DMS 273 (cell line): ENCODE data around the gene DYNC1LI1.
"Not testable (repeated sequence)": the region's sequence is repeated elsewhere in the genome, so short reads cannot be mapped to it uniquely, and the experiment has no call there.

Source experiments
- DNase-seq: peaks from one replicate; lab custom pipeline; 2025; ENCODE audit not compliant: unreplicated experiment; lab: John Stamatoyannopoulos, UW

DYNC1LI1 gene

DNA sequence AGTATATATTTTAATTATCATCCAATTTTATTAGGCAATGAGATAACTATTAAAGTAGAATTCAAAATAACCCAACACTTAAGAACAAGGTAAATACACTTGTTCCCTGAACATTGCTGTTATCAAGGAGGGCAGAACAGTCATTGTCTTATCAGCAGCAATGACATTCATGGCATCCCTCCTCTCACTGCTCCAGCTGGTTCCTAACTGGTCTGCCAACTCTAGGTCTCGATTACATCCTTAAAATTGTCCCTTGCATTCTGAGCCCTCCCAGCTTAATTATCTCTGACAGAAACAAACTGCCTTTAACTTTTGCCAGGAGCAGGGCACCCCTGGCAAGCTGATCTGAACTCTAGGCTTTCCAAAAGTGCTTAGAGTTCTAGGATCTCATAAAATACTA, 14.0 kb upstream of the DYNC1LI1 start:
- DNase-seq: peak; percentile 80

DNA sequence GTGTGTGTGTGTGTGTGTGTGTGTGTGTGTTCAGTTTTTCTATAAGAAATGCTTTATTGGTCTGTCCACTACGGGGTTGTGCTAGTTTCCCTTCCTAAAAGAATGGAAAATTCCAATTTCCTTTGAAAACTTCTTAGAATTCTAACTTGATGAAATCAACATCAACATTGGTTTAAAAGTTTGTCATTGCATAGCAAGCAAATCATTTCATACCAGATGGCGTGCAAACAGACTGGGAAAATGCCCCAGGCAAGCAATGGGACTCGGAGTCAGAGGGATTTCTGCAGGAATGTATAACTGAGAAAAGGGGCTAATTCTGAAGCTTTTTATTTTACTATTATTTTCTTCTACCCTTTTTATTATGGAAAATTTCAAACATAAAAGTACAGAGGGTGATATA, 13.1 kb upstream of the DYNC1LI1 start:
- peak; percentile 8 for DNase-seq

DNA sequence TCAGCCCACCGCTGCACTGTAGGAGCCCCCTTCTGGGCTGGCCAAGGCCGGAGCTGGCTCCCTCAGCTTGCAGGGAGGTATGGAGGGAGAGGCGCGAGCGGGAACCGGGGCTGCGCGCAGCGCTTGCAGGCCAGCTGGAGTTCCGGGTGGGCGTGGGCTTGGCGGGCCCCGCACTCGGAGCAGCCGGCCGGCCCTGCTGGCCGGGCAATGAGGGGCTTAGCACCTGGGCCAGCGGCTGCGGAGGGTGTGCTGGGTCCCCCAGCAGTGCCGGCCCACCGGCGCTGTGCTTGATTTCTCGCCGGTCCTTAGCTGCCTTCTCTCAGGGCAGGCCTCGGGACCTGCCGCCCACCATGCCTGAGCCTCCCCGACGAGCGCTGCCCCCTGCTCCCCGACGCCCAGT, 8.0 kb upstream of the DYNC1LI1 start:
- not testable (repeated sequence) for DNase-seq

DNA sequence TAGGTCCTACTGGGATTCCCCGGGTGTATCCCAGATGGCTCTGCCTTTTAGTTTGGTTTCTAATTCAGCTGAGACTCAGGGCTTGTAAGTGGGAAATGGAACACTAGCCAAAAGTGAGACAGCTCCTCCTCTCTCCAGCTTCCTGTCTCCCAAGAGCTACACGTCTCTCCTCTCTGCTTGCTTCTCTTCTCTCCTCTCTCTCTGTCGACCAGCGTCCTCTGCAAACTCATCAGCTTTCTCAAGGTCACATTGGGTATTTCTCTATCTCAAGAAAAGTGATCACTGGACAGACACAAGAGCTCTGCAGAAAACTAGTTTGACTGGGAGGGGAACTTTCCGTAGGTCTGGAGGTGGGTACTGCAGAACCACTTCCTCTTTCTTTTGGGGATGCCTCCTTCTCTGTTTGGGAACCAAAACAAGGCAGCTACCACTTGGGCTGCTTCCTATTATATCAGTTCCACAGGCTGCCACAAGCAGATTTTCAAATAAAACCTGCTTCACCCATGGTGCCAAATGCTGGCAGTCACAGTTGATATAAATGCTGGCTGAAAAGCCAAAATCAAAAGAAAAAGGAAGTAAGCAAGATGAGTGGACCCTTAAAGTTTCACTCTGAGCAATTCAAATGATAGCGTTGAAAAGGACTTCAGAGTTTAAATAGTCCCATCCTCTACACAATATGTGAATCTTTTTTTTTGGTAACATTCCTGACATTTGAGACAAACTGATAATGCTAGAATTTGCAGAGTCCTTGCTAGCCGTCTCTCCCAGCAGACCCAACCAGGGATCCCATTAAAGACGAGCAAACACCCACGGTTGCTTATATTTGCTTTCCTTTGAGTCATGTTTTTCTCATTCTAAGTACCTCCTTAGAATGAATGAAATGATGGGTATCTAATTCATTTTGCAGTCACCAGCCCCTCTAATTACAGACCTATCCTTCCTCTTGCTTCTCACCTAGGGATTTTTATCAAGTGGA, 7.2 kb upstream of the DYNC1LI1 start:
- peak; percentile 71 for DNase-seq

DNA sequence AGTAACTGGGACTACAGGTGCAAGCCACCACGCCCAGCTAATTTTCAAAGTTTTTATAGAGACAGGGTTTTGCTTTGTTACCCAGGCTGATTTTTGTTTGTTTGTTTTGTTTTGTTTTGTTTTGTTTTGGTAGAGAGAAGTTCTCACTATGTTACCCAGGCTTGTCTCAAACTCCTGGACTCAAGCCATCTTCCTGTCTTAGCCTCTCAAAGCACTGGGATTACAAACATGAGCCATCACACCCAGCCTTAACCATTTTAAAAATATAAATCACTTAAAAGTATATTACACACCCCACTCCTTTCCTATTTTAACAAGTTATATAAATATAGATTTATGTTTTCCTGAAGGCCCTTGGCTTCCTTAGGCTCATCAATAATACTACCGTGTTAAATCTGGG, 6.5 kb upstream of the DYNC1LI1 start:
- DNase-seq: peak; percentile 53

DNA sequence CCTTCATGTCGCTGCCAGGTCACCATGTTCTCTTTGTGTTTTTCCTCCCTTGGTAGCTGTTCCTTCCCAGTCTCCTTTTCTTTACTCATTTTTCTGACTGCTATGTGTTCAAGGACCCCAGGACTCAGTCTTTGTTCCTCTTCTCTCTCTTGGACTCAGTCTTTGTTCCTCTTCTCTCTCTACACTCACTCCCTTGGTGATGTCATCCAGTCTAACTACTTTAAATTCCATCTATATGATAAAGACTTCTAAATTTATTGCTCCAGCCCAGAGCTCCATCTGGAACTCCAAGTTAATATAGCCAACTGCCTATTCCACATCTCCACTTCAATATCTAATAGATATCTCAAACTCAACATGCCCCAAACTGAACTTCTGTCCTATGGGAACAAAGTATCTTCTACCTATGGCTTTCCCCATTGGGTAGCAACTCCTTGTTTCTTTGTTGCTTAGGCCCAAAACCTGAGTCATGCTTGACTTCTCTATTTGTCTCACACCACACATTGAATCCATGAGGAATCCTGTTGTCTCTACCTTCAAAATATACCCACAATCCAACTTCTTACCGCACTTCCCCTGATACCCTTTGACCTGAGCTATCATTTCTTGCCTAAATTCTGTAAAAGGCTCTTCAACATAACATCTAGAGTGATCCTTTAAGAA, 4.9 kb upstream of the DYNC1LI1 start:
- DNase-seq: peak; percentile 48

DNA sequence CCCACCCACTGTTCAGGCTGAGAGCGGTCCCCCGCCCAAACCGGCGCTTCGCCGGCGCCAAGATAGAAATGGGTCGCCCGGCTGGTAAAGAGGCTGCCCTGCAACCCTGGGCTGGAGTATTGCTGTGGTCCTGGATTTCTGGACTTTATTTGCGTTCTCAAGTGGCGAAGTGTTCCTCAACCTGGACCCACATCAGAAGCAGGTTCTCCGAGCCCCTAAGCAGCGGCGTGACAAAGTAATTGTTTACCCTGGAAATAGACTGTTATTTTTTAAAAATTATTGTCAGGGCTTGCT, 481 bp upstream of the DYNC1LI1 start:
- peak; percentile 88 for DNase-seq

DNA sequence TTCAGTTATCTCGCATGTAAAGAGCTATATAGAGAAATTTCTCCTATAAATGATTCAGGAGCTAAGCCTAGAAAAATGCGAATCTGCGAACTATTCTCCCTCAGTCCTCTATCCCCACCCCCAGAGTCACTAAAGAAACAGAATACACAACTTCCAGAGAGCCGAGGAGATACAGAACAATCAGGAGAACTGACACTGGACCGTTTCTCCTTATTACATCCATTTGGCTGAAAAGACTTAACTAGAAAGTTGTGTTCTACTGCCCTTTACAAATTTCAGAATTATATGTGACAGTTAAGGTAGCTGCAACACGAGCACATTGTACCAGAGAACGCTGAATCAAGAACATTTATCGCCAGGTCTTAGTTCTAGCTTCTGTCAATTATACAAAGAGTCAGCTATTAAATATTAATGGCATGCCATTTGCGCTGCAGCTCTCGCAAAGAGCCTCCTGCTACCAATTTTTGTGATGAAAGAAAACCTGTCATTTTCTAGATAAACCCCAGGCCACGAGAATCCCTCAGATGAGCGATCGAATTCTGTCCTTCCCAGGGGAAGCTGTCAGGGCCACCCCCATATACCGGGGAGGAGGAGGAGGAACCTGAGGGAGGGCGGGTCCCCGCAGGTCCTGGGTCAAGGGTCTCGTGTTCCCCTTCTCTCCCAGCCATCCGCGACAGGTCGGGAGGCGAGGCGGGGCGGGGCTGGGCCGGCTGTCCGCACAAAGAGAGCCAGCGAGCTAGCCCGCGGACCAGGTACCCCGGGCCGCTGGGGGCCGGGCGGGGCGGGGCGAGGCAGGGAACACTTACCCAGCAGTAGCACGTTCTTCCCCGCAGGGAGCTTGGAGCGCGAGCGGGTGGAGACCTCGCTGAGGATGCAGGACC, 878 bp downstream of the DYNC1LI1 start:
- peak; percentile 75 for DNase-seq

DNA sequence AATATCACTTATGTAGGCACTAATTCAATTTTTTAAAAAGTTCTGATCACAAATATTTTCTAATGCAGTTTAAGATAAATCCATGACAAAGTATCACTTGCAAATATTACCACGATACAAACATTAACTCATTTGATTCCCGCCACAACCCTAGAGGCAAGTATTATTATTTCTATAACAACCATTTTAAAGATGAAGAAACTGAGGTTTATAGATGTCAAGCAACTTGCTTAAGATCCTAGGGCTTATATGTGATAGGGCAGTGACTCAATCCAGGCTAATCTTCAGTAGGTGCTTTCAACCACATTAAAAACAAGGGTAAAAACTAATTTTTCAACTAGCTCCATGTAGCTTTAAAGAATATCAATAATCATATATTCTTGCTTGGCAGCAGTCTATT, 1.7 kb downstream of the DYNC1LI1 start:
- DNase-seq: no peak

DNA sequence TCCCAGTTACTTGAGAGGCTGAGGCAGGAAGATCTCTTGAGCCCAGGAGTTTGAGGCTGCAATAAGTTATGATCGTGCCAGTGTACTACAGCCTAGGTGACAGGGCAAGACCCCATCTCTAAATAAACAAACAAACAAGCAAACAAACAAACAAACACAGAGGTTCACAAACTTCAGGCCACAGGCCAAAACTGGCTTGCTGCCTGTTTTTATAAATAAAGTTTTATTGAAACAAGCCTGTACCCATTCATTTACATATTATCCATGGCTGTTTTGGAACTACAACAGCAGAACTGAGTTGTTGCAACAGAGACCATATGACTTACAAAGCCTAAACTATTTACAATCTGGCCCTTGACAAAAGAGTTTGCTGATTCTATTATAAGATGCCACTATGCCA, 6.5 kb downstream of the DYNC1LI1 start:
- no peak for DNase-seq

DNA sequence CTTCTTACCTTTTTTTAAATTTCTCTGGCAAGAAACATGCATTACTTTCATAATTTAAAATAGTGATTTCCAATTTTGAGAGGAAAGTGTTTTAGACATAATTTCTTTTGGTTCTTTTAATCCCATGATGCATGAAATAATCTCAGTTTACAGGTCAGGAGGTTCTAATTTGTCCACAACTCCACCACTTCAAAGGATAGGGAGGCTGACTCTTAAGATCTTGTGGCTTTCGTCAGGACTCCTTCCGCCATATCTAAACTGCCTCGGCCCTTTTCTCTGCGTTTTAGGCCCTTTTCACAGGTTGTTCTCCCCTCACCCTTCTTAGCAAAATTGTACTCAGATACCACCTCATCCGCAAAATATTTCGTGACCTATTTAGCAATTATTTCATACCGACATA, 8.0 kb downstream of the DYNC1LI1 start:
- DNase-seq: no peak

DNA sequence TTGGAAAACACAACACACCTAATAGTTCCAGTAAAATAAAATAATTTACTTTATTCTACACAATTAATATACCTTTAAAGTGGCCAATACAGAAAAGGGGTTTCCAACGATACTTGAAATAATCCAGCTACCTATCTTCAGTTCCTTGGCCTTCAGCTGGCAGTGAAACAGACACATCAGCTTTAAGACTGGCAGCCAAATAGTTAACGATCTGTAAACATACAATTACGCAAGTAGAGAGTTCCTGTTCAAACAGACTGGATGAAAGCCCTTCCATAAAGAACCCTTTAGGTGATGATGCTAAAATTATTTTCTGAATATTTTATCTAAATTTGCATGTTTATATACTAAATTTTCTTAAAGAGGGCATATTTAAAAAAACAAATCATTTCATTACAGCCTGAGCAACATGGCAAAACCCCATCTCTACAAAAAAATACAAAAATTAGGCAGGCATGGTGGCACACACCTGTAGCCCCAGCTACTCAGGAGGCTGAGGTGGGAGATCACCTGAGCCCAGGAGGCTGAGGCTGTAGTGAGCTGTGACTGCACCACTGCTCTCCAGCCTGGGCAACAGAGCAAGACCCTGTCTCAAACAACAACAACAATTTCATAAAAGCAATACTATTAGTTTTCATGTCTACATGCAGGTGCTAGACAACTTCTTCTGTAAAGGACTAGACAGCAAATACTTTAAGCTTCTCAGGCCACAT, 12.9 kb downstream of the DYNC1LI1 start:
- DNase-seq: no peak

DNA sequence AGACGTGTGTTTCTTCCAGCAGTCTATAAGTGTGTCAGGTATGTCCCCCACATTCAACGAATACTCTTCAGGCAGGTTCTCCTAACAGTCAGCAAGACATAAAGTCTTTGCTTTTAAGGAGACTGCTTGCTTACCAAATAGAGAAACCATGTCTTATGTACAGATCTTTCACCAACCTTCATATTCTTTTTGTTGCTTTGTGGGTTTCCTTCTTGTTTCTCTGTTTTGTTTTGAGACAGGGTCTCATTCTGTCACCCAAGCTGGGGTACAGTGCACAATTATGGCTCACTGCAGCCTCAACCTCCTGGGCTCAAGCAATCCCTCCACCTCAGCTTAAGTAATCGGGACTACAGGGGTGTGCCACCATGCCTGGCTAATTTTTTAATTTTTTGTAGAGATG, 14.3 kb downstream of the DYNC1LI1 start:
- no peak for DNase-seq

DNA sequence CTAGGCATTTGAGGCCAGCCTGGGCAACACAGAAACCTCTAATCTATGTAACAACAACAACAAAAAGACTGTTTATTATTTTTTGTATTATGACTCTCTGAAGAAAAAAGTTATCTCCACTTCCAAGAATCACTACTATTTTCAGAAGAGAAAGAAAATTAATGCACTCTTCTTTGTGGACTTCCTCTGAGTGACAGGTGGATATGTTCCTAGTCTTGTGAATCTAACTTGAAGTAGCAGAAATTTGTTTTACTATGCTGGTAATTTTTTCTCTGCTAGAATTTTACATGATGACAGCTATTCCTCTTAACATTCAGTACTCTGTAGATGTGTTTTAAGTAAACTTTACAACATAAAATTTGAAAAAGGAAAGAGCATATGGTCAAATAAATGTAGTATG, 16.7 kb downstream of the DYNC1LI1 start:
- no peak for DNase-seq

DNA sequence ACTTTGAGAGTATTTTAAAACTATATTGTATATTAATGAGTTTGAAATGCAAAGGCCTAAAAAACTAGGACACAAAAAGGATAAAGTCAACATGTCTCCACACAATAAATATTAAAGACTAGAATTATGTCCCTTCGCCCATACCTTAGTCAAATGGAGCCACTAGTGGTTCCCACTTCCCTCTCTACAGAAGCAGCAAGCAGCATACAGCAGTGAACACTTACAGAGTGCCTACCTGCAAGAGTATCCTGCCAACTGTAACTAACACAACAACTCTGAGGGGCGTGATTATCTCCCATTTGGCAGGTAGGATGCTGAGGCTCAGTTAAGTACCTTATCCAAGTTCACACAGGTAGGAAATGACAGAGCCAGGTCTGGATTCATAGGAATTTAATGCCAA, 17.2 kb downstream of the DYNC1LI1 start:
- no peak for DNase-seq

DNA sequence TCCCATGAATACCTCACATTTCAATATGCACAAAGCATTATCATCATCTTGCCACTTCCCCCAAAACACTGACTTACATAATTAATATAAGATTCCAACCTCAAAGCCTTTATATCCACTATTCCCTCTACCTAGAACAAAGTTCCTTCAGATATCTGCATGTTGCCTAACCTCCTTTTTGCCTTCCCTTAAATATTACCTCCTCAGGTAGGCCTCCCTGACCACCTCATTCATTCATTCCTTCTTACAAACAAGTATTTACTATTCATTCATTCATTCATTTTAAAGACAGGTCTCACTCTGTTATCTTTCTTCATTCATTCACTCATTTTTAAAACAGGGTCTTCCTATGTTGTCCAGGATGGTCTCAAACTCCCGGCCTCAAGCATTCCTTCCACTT, 18.6 kb downstream of the DYNC1LI1 start:
- no peak for DNase-seq

DNA sequence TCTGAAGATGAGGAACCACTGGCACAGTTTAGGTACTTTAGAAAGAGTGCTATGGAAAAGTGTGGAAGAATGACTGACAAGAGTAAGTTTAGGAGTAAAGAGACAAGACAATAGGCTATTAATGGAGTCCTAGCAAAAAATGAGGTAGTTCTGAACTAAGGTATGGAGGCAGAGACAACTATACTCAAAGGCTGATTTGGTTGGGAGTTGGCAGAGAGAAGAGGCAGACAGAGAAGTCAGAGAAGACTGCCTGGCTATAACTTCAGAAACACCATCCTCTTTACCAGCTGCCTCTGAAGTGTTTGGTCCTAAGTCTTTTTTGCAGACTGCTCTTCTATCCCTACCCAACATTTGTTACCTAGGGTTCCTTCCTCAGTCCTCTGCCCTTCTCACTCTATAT, 19.2 kb downstream of the DYNC1LI1 start:
- no peak for DNase-seq

DNA sequence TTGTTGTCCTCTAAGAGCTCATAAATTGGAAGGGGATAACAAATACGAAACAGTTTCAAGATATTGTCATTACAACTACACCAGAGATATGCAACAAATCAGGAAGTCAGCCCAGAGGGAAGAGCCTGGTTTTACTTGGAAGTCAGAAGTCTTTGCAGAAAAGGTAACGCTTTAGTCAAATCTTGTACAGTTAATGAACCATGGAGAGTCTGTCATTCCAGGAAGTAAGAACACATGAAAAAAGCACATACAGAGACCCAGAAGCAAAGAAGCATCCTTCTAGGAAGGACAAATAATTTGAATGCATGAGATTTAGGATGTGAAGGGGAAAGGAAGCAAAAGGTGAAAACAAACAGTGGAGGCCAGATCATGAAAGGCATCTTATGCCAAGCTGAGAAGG, 19.6 kb downstream of the DYNC1LI1 start:
- no peak for DNase-seq

DNA sequence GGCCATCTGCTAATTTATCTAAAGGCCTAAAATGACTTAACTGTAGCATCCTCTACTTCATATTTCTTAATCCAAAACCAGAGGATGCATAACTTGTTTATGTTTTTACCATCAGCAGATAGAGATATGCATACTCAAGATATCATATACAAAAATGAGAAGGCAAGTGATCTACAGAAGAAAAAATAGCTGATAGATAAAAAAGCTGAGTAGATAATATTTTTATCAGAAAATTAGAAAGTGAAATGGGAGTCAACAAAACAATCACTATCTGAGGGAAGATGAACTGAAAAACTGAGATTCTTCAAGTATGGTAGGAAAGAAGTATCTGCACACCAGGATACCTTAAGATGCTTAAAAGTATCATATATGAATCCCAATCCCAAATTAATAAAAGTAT, 25.4 kb downstream of the DYNC1LI1 start:
- no peak for DNase-seq

DNA sequence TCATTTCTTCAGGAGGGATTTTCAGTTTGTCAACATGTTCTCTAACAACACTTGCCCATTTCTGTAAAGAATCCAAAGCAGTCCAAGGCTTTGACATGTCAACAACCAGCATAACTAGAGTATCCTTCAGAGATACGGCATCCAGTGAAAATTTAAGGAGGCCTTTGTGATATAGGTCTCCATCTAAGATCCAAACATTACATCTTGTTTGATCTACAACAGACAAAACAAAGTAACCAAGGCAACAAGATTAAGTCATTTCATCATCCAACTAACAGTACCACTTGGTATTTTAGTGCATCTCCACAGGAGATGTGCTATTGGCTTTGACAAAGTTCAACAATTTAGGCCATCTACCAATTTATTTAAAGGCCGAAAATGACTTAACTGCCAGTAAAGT, 25.8 kb downstream of the DYNC1LI1 start:
- DNase-seq: no peak

DNA sequence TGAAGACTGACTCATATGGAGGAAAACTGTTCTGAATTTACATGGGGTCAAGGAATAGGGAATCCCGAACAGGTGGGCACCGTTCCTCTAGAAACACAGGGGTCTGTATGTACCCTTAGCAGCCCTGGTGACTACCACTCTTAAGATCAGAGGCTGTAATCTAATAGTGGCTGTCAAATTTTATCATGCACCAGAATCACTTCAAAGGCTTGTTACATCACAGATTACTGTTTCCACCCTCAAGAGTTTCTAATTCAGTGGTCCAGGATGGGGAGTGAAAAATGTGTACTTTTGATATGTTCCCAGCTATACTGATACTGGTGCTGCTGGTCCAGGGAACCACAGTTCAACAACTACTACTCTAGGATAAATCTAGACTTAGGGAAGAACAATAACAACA, 27.9 kb downstream of the DYNC1LI1 start:
- no peak for DNase-seq
